Epithelial cell of proximal tubule (primary cell): ENCODE measurements around the gene TMC8. TPM values are rescaled to one million over a fixed set of nuclear protein-coding genes. Genes with fewer than 3 reads are reported as not detected.

ENCODE experiments used
- DNase-seq: peaks from one replicate; pipeline ENCODE4 v3.0.0-alpha.2; 2011; ENCODE audit warnings: low read depth
- H3K4me3 ChIP-seq: 2 replicates; pipeline ENCODE4 v1.5.1; 2011; ENCODE audit warnings: low read depth, mild to moderate bottlenecking, low read length
- total RNA-seq: library from RNA; depleted of rRNA; stranded (reverse); fragments of >200 nt; gene quantifications from 2 replicates; pipeline ENCODE4 v1.2.3, GENCODE V29; 2015
- TF ChIP-seq, protein P1 (sequence below): conservative IDR thresholded peaks from 2 replicates; pipeline ENCODE4 v1.5.1; 2012; ENCODE audit warnings: low read depth, mild to moderate bottlenecking, low read length

Gene TMC8
- total RNA-seq, 1 donor from 2014 or later, result 1.2 TPM

DNA sequence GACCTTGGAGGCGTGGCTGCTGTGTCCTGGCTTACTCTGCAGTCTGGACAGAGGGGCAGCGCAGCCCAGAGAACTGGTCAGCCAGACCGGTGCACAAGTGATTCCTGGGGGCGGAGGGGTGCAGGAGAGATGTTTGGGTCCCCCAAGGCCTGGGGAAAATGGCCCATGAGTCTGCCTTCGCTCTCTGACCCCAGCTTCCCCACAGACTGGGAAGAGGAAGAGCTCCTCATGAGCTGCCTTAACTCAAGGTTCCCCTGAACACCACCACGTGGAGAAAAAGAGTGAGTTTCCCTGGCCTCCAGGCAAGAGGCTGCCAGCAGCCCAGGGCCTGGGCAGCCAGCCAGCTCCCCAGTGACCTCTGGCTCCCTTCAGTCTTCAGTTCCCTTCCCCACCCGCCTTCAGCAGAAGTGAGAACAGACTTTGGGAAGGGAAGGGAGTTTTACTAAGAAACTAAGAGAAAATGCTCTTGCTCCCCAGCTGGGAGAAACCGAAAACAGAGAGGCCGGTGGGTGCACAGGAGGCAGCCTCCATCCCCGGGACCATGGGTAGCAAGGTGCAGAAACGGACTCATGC lies 13.7 kb downstream of the TMC8 start:
- TF ChIP-seq, protein P1, sequence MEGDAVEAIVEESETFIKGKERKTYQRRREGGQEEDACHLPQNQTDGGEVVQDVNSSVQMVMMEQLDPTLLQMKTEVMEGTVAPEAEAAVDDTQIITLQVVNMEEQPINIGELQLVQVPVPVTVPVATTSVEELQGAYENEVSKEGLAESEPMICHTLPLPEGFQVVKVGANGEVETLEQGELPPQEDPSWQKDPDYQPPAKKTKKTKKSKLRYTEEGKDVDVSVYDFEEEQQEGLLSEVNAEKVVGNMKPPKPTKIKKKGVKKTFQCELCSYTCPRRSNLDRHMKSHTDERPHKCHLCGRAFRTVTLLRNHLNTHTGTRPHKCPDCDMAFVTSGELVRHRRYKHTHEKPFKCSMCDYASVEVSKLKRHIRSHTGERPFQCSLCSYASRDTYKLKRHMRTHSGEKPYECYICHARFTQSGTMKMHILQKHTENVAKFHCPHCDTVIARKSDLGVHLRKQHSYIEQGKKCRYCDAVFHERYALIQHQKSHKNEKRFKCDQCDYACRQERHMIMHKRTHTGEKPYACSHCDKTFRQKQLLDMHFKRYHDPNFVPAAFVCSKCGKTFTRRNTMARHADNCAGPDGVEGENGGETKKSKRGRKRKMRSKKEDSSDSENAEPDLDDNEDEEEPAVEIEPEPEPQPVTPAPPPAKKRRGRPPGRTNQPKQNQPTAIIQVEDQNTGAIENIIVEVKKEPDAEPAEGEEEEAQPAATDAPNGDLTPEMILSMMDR, result no peak
- no peak overlapping the region for H3K4me3 ChIP-seq
- no peak for DNase-seq

DNA sequence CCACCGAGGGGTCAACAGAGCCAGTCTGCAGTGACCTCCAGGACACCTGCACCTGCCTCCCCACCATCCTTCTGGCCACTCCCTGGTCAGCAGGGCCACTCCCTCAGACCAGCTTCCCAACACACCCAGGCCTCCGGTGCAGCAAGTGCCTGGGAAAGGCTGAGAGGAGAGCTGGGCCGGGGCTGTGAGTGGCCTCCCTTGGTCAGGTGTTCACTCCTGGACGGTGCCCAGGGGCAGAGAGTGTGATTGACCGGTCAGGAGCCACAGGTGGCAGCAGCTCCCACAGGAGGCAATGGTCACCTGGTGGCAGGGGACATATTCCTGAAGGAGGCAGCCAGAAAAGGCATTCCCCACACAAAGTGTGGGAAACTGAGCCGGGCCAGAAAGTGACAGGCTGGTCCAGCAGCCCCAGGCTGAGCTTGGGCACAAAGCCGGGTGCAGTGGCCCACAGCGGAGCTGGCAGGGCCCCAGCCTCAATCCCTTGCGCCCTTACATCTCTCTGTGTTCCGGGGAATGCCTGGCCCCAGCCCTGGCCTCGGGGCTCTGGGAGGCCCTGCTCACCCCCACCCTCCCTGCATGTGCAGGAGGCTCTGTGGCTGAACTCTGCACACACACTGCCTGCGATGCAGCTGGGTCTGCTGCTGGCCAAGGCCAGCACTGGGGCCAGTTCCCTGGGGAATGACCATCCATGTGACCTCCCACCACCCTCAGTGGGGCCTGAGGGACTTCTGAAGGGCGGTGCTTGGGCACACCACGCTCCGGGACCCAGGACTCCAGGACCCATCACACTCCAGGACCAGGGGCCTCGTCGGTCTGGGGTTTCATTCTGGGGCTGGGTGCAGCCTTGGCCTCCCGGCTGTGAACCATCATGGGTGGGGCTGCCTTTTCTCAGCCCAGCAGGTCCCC lies 14.4 kb downstream of the TMC8 start:
- no peak overlapping the region for H3K4me3 ChIP-seq
- TF ChIP-seq, protein P1, result no peak
- DNase-seq, result no peak

DNA sequence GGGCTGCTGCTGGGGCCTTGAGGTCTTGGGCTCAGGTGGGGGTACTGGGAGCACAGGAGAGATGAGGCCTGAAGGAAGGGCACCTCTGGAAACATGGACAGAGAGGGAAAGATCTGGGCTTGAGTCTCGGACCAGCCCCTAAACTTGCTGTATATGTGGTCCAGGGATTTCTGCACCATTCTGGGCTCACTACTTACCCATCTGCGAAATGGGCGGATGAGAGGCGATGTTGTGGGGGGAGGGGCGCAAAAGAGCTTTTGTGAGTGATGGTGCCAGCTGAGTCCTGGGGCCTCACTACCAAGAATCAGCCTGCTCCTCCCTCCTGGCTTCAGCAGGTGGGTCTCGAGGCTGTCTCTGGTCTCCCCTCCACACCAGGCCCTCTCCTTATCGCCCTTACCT lies 15.9 kb downstream of the TMC8 start:
- no peak for DNase-seq
- H3K4me3 ChIP-seq, result no peak overlapping the region
- TF ChIP-seq, protein P1, result no peak

DNA sequence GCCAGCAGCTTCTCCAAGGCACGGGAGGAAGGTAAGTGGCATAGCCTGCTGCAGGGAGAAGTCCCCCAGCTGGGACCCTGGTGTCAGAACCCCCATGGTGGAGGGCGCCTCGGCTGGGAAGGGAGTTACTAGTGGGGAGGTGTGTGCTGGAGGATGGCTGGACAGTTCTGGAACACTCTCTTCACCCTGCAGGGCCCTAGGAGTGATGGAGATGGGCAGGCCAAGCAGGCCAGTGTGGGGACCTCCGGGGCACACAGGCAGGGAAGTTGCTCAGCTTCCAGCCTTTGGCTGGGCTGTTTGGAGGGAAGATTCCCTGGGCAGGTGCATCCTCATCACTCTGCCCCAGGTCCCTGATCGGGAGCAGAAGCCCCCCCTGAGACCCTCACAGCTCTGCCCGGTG lies 16.3 kb downstream of the TMC8 start:
- no peak for DNase-seq
- no peak overlapping the region for H3K4me3 ChIP-seq
- TF ChIP-seq, protein P1, result no peak

DNA sequence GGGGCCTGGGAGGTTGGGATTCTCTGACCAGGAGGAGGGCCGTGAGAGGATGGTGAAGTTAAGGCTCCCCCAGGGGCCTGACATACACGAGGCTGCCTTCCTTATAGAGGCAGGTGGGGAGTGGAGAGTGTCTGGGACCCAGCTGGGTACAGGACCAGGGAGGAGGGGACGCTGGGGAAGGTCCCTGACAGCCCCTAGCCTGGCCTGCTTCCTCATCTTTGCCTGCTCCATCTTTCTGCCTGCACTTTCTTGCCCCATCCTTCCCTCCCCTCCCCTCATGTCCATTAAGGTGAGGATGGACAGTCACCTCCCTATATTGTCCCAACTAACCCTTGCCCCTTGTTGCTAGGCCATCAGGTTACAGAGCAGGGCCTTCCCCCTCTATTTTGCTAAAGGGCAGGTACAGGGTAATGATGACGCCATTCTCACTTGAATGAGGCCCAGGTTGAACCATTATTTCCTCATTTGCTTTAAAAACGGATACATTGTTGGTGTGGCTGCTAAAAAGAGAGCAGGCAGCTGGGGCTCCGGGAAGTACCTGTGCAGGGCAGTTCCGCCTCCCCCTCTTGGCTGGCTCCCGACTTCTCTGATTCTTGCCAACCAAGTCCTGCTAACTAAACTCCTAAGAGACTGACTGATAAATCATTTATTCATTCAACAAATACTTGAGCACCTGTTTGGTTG lies 16.9 kb downstream of the TMC8 start:
- DNase-seq, result no peak

DNA sequence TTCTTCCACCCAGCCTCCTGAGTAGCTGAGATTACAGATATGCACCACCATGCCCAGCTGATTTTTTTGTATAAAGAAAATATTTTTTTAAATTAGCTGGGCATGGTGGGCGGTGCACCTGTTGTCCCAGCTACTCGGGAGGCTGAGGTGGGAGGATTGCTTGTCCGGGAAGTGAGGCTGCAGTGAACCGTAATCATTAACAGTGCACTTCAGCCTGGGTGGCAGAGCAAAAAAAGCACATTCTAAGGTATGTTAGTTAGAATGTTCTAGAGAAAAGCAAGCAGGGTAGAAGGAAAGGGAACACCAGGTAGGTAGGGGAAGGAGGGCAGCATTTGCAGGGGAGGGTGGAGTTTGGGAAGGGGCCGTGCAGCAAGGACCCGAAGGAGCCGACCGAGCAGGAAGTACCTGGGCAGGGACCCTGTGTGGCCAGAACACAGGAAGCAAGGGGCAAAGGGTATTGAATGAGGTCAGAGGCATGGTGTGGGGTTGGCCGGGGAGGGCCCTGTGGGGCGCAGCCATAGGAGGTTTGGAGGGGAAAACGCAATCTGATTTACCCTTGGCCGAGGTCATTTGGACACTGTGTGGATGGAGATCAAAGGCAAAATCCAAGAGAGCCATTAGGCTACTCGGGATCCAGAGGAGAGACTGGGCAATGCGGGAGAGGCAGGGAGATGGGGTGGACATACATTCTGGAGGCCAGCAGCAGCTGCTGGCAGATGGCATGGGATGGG lies 17.9 kb downstream of the TMC8 start:
- no peak for DNase-seq
- TF ChIP-seq, protein P1, result no peak
- no peak overlapping the region for H3K4me3 ChIP-seq

More for the DNA sequence above, 16.9 kb downstream of the TMC8 start:
- no peak overlapping the region for H3K4me3 ChIP-seq
- TF ChIP-seq, protein P1, result no peak
